ELR (cell line): ENCODE data around the gene TMPRSS7.
A peak's percentile ranks its signal among the peaks of the same experiment; 100 is the strongest.

Experiments
- DNase-seq: peaks from one replicate; pipeline ENCODE4 v3.0.0-alpha.2; 2015; ENCODE audit warnings: low read depth

Gene TMPRSS7

DNA sequence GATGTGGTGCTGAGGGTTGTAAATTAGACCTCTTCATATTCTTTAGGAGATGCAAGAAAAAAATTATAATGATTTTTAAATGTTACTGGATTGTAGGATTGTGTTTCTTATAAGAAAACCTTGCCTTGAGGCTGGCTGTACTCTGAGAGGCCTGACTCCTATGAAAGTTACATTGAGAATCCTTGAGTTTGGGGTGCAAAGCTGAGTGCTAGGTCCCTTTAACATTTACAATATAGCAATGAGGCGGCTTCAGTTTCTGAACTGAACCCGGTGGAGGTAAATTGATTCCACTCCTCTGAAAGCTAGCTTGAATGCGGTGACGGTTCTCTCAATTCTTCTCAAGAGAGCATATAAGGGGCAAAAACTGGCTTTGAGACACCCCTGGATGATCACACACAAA, at the start of gene TMPRSS7:
Gene TMPRSS7 (plus strand): TSS at position 301 of the 400 bp plus-strand sequence. CDS start 110 bp downstream, outside the sequence.
- DNase-seq = no peak

GRCh38 chr3:111986800-111987199, 47.7 kb upstream of the TMPRSS7 start:
- DNase-seq = no peak

DNA sequence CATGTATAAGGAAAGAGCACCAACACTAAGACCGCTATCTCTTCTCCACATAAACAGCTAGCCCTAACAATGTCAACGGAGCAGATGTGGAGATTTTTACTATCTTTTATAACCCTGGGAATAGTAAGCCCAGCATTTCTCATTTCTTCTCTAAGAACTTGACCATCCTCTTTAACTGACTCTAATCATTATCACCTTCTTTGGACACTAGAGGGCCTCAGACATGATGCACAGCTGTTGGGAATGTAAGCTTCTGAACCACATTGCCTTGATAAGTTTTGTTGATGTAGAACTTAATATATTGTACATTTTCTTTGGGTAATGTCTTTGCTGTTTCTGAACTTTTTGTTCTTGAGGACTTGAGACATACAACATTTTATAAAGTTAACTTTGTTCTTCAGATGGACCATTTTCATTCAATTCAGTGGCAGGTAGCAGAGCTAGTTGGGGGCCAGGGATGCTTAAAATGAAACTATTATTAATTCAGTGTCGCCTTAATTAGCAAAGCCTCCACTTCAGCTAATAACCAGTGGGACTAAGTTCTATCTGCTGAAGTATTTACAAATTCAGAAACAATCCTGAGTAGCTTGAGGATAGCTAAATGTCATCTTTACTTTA, 45.4 kb upstream of the TMPRSS7 start:
- peak; percentile 83 for DNase-seq

DNA sequence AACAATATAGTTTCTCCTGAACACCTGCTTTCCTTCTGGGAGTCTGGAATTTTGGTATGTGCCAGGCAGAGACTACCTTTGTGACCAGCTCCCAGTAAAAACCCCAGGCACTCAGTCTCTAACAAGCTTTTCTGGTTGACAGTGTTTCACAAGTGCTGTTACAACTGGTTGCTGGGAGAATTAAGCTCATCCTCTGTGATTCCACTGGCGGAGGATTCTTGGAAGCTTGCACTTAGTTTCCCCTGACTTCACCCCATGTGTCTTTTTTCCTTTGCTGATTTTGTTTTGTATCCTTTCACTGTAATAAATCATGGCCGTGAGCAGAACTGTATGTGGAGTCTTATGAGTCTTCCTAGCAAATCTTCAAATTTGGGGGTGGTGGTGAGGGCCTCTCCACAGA, 41.5 kb upstream of the TMPRSS7 start:
- no peak for DNase-seq

DNA sequence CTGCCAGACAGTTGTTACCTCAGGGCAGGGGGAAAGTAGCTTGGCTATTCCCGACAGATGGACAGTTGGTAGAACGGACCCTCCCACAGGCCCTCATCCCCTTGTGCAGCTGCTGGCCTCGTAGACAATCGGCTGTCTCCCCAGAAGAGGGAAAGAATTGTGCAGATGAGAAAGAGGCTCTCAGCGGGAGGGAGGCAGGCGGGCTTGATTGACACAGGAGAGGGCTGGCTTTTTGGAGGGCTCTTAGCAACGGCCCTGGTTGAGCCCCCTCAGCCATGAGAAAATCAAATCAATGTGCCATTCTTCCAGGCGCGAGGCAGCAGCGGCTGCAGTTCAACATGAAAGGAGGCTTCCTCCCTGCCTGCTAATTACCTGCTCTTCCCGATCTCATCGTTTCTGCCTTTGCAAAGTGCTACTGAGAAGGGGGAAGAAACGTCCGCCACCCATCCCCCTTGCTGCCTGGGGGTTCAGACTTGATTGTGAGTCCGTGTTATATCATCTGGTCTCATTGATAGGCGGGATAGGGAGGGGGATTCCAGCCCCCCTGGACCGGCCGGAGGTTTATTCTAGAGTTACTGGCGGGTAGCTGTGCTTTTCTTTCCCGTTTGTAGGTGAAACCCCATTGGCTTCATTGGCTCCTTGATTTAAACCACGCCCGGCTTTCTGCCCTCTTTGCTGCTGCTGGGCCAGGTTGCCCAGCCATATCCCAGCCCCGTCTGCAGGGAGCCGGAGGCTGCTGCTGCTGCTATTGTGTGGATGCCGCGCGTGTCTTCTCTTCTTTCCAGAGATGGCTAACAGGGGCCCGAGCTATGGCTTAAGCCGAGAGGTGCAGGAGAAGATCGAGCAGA, 35.7 kb upstream of the TMPRSS7 start, which contains the start of gene TAGLN3:
Gene TAGLN3 (plus strand): TSS at position 287 of the 848 bp plus-strand sequence. CDS start 501 bp downstream, at position 788.
- DNase-seq = peak; percentile 57

- DNase-seq = no peak
These were observed 34.8 kb upstream of the TMPRSS7 start for GRCh38 chr3:111999484-112000324.

- no peak for DNase-seq
These were observed 34.2 kb upstream of the TMPRSS7 start for GRCh38 chr3:112000367-112000771.

DNA sequence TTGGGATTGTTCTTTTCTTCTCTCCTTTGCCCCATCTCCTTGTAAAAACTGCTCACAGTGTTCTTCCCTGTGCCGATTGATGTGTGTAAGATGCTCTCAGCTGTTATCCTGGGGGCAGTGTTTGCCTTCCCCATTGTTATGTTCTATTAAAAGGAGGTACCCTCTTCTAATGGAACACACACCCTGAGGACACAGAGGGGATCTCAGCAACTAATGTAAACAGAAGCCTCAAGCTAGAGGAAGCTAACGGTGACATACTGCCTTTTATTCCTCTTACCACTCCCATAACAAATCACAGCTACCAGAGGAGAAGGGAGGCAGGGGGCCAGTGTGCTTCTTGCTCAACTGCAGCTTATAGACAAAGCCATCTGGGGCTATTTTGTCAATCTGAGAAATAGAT, 33.6 kb upstream of the TMPRSS7 start:
- DNase-seq = no peak

DNA sequence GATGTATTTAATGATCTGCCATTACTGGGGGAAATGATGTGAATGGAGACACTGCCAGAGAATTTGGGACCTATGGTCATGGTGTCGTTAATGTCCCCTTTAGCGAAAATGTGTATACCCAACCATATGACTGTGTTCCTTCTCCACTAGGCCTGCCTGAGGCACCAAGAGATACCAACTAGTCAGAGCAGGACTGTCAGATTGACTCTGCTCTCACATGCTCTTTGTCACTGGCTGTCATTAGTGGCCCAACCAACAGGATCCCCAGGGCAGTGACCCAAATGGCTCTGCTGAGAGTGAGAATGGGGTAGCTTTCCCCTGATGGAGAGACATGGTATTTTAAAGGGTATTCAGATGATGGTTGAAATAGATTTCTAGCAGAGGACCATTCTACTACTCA, 33.0 kb upstream of the TMPRSS7 start:
- DNase-seq = no peak

DNA sequence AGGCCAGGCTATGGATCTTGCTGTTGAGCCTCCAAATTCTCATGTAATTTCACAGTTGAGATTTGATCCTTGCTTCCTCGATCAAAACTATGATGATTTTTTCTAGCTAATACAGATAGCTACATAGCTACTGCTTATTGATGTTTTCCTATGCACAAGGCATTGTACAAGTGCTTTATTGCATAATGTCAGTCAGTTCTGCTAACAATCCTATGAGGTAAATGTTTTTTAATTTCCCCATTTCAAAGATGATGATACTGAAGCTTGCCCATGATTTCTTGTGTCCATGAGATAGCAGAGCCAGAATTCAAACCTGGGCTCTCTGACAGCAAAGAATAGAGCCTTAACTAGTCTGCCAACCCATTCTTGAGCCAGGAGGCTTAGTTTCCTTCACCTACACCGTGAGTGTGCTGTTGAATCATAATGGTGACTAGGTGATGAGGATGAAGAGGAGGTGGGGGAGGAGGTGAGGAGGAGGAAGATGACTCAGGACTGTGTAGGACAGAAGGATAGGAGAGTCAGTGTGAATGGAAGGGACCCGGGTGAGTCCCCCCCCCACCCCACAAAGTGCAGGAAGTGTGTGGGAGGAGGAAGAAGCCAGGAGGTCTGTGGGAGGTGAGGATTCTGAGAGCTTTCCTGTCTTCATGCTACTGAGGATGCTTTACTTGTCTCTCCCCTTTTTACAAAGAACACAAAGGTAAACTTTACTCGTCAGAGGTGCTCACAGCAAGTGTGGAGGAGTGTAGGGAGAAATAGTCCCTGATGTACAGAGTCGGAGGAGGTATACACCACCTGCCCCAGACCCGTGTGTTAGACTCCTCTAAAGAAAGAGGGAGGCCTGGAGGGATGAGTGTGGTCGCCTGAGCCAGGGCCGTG, 32.2 kb upstream of the TMPRSS7 start:
- peak; percentile 93 for DNase-seq

DNA sequence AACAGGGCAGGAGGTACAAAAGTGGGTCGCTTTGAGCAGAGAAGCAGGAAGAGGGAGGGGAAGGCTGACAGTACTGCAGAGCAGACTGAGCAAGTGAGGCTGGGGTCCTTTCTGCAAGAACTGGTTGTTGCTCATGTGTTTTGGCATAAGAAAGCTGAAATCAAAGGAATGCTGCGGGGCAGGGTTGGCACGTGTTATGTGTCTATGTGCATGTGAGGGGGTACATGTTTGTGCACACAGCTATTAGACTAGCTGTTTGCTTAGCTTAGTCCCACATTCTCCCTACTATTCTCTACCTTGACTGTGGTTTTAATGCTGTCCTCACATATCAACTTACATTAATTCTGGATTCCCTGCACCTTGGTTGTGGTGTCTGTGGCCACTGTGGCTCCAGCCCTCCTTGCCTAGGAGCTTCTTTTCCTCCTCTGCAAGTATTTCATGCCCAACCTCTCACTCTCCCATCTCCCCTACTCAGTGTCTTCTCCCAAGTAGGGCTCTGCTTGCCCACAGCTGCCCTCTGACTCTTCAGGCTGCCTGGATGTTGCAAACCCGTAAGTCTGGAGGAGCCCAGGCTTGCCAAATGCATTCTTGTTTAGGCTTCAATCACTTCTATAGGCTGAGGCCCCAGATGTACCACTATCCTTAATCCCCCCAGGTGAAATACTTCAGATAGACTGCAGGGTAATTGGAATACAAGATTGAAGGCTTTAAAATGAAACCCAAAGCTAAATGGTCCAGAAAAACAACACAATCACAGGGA, 31.0 kb upstream of the TMPRSS7 start:
- DNase-seq = no peak

GRCh38 chr3:112004187-112004586, 30.3 kb upstream of the TMPRSS7 start:
- no peak for DNase-seq

DNA sequence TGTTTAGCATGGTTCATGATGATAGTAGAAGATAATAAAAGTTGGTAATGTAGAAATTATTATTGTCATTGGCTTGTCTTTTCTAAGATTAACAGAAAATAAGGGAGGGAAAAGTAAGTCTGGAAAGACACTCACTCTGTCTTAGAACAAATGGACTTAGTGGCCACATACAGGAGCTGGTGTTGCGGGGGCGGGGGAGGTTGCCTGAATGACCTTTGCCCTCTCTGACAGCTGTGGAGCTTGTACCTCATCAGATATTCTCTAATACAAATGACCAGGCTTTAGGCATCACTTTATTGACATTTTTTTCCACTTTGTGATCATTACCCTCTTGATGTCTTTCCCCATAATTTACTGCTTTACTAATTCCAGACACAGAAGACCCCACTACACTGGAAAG, 29.9 kb upstream of the TMPRSS7 start:
- DNase-seq = no peak

GRCh38 chr3:112005091-112005672, 29.4 kb upstream of the TMPRSS7 start:
- peak; percentile 91 for DNase-seq

DNA sequence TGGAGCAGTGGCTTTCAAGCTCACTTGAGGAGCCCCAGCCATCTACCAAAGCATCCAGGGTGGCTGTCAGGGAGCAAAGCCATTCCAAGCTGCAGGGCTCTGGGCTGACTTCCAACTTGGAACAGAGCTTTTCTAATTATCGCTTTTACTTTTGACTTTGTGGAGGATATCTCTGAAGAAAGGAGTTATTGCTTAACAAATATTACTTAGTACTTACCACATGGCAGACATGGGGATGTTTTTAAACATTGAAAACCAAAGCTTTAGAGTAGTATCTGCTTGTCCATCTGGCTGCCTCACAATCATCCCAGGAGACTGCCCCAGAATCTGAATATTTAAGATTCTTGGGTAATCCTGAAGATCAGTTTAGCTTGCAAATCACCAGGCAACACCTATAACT, 26.9 kb upstream of the TMPRSS7 start:
- no peak for DNase-seq

- no peak for DNase-seq
These were observed 24.9 kb upstream of the TMPRSS7 start for GRCh38 chr3:112009670-112010069.

- DNase-seq = no peak
These were observed 23.9 kb upstream of the TMPRSS7 start for GRCh38 chr3:112010636-112011035.

GRCh38 chr3:112011376-112011940, 23.1 kb upstream of the TMPRSS7 start:
- no peak for DNase-seq

- no peak for DNase-seq
These were observed 22.1 kb upstream of the TMPRSS7 start for GRCh38 chr3:112012205-112012992.
